HUES64 (cell line): Measurements from ENCODE around the gene GTF2I.
"Not testable (repeated sequence)": the region's sequence is repeated elsewhere in the genome, so short reads cannot be mapped to it uniquely, and the experiment has no call there.

ENCODE experiments used
- H3K27ac ChIP-seq: 2 replicates; pipeline ENCODE4 v1.7.0; 2013; ENCODE audit warnings: low read depth, low read length, inconsistent platforms
- H3K27me3 ChIP-seq: 2 replicates; pipeline ENCODE4 v1.6.1; 2013; ENCODE audit warnings: mild to moderate bottlenecking, low read length; ENCODE audit not compliant: insufficient read depth
- H3K36me3 ChIP-seq: 2 replicates; pipeline ENCODE4 v1.6.1; 2013; ENCODE audit warnings: mild to moderate bottlenecking, low read length; ENCODE audit not compliant: insufficient read depth
- H3K4me1 ChIP-seq: 2 replicates; pipeline ENCODE4 v1.6.1; 2013; ENCODE audit warnings: mild to moderate bottlenecking, low read length, moderate library complexity; ENCODE audit not compliant: insufficient read depth
- H3K4me3 ChIP-seq: 2 replicates; pipeline ENCODE4 v1.5.1; 2013; ENCODE audit warnings: mild to moderate bottlenecking, low read length, moderate library complexity
- H3K9ac ChIP-seq: 2 replicates; pipeline ENCODE4 v1.6.1; 2013; ENCODE audit warnings: mild to moderate bottlenecking, low read depth, low read length
- H3K9me3 ChIP-seq: 2 replicates; pipeline ENCODE4 v1.6.1; 2013; ENCODE audit warnings: low read depth, low read length; ENCODE audit not compliant: insufficient read depth
- WGBS: fragments of 150-250, 120-280 bp; methylation state at CpG from one replicate; pipeline ENCODE4 v1.1.7; 2013; ENCODE audit warnings: missing lambda C conversion rate; 5-methylcytosine and 5-hydroxymethylcytosine counted together

Gene GTF2I

GRCh38 chr7:74758982-74759381 is 101.5 kb downstream of the GTF2I start:
- not testable (repeated sequence) for H3K27me3 ChIP-seq, H3K36me3 ChIP-seq, H3K9ac ChIP-seq, H3K4me1 ChIP-seq, H3K4me3 ChIP-seq, H3K27ac ChIP-seq, H3K9me3 ChIP-seq
- WGBS, result no CpG with 5 or more reads among the region's 3 CpGs

- WGBS, result no CpG with 5 or more reads among the region's 17 CpGs
- H3K27ac ChIP-seq, H3K9ac ChIP-seq, H3K4me3 ChIP-seq, H3K27me3 ChIP-seq, H3K36me3 ChIP-seq, H3K9me3 ChIP-seq, H3K4me1 ChIP-seq: not testable (repeated sequence)
Observed at GRCh38 chr7:74765205-74765918, 107.8 kb downstream of the GTF2I start.

- not testable (repeated sequence) for H3K36me3 ChIP-seq, H3K27me3 ChIP-seq, H3K4me1 ChIP-seq, H3K9ac ChIP-seq, H3K27ac ChIP-seq, H3K4me3 ChIP-seq, H3K9me3 ChIP-seq
- WGBS, result no CpG with 5 or more reads among the region's 7 CpGs
Observed at GRCh38 chr7:74766509-74766908, 109.0 kb downstream of the GTF2I start.

DNA sequence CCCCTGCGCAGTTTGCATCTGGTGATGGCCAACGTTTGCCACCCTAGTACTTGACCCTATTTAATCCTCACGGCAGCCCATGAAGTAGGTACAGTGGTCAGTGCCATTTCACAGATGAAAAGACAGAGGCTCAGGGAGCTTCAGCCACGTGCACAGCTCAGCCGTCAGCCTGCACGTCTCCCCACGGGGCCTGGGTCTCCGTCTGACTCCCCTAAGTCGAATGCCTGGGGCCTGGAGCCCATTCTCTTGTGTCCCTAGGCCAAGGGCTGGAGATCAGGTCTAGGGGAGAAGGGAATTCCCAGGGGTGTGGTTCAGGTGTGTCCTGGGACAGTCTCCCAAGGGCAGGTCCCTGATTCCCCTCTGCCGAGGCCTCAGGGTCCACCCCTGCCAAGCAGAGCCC is 109.5 kb downstream of the GTF2I start:
- WGBS, result 92% methylated on average over 7 of the region's 10 CpGs

GRCh38 chr7:74770062-74770461 is 112.5 kb downstream of the GTF2I start:
- not testable (repeated sequence) for H3K4me3 ChIP-seq, H3K36me3 ChIP-seq, H3K4me1 ChIP-seq, H3K27ac ChIP-seq, H3K9ac ChIP-seq, H3K9me3 ChIP-seq, H3K27me3 ChIP-seq
- WGBS, result 89% methylated on average over 4 of the region's 7 CpGs

More for the DNA sequence above, 109.5 kb downstream of the GTF2I start:
- not testable (repeated sequence) for H3K9me3 ChIP-seq, H3K9ac ChIP-seq, H3K4me1 ChIP-seq, H3K27me3 ChIP-seq, H3K36me3 ChIP-seq, H3K27ac ChIP-seq, H3K4me3 ChIP-seq

- not testable (repeated sequence) for H3K9me3 ChIP-seq, H3K4me1 ChIP-seq, H3K4me3 ChIP-seq, H3K36me3 ChIP-seq, H3K27ac ChIP-seq, H3K27me3 ChIP-seq, H3K9ac ChIP-seq
- 94% methylated on average over 6 of the region's 6 CpGs for WGBS
Observed at GRCh38 chr7:74772093-74772492, 114.6 kb downstream of the GTF2I start.

DNA sequence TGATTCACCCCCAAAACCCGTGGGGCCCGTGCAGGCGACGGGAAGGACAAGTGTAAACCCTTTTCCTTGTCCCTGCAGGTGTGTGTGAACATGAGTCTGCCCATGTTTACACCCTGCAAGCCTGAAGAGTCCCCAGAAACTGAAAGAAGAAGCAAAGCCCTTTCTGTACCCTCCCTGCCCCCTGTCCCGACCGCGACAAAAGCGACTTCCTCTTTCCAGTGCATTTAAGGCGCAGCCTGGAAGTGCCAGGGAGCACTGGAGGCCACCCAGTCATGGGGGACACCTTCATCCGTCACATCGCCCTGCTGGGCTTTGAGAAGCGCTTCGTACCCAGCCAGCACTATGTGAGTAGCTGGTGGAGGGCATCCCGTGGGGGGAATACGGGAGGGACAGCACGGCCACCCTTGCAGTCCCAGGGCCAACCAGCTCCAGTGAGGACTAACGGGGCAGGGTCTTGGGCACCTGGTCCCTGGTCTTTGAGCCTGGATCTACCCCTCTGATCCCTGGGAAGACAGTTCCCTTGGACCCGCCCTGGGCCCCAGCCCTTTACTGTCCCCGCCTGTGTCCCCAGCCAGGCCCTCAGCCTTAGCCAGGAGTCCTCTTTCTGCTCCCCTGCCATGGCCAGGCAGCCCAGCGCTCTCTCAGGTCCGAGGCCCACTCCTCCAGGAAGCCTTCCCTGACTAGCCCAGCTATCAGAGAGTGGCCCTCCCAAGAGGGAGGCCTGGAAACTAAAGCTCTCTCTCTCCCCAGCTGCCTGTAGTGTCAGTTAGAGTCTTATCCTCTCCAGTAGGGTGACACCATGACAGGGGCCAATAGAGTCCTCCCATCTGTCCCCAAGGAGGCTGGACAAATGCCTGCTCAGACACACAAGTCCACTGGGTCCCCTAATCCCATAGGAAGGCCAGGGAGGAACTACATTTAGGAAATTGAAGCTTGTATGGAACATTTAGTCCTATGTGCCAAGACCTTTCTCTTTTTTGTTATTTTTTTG is 116.5 kb downstream of the GTF2I start, which contains the start of gene NCF1:
NCF1 (plus strand) TSS at position 252 of the 991 bp plus-strand sequence; CDS start at position 273, 21 bp downstream.
- not testable (repeated sequence) for H3K9ac ChIP-seq, H3K27ac ChIP-seq, H3K36me3 ChIP-seq, H3K4me3 ChIP-seq, H3K4me1 ChIP-seq, H3K9me3 ChIP-seq, H3K27me3 ChIP-seq
- WGBS, result no CpG with 5 or more reads among the region's 21 CpGs

DNA sequence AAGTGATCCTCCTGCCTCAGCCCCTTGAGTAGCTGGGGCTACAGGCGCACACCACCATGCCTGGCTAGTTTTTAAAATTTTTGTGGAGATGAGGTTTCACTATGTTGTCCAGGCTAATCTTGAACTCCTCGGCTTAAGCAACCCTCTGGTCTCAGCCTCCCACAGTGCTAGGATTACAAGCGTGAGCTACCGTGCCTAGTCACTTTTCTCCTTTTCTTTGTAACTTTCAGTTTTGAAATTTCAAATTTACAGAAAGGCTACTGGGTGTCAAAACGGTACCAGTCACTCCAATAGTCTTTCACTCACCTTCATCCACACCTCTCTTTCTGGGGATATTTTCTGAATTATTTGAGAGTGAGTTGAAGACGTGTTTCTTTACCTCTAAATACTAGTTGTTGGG is 117.6 kb downstream of the GTF2I start:
- not testable (repeated sequence) for H3K9ac ChIP-seq, H3K4me1 ChIP-seq, H3K27ac ChIP-seq, H3K27me3 ChIP-seq, H3K9me3 ChIP-seq, H3K4me3 ChIP-seq, H3K36me3 ChIP-seq
- WGBS, result no CpG with 5 or more reads among the region's 6 CpGs

- H3K36me3 ChIP-seq, H3K27me3 ChIP-seq, H3K9ac ChIP-seq, H3K4me1 ChIP-seq, H3K4me3 ChIP-seq, H3K27ac ChIP-seq, H3K9me3 ChIP-seq: not testable (repeated sequence)
- 89% methylated on average over 4 of the region's 17 CpGs for WGBS
Observed at GRCh38 chr7:74779053-74779452, 121.5 kb downstream of the GTF2I start.

- H3K4me1 ChIP-seq, H3K9ac ChIP-seq, H3K9me3 ChIP-seq, H3K27me3 ChIP-seq, H3K4me3 ChIP-seq, H3K36me3 ChIP-seq, H3K27ac ChIP-seq: not testable (repeated sequence)
- WGBS, result no CpG with 5 or more reads among the region's 6 CpGs
Observed at GRCh38 chr7:74781746-74782145, 124.2 kb downstream of the GTF2I start.

DNA sequence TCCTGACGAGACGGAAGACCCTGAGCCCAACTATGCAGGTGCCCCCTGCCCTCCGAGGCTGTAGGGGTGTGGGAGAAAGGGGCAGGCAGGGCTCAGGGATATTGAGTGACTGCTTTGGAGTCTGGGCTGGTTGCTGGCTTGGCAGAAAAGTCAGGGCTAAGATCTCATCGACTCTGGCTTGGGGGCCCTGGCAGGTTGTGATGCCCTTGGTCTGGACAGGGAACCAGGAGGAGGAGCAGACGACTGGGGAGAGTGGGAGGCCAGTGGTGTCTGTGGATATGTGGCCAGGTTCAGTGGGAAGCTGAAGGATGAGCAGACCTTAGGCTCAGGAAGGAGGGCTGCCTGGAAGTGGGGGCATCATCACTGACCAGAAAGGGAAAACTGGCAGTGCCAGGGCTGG is 126.1 kb downstream of the GTF2I start:
- not testable (repeated sequence) for H3K27ac ChIP-seq, H3K4me1 ChIP-seq, H3K27me3 ChIP-seq, H3K4me3 ChIP-seq, H3K9me3 ChIP-seq, H3K36me3 ChIP-seq, H3K9ac ChIP-seq
- WGBS, result 93% methylated on average over 4 of the region's 5 CpGs
